NCI-H82 treated with DMSO at 0.1 percent for 48 hours (cell line): ENCODE measurements around the gene MTARC2.

Experiments used
- DNase-seq: peaks from one replicate; lab custom pipeline; 2025; ENCODE audit not compliant: unreplicated experiment; lab: John Stamatoyannopoulos, UW

Gene MTARC2

DNA sequence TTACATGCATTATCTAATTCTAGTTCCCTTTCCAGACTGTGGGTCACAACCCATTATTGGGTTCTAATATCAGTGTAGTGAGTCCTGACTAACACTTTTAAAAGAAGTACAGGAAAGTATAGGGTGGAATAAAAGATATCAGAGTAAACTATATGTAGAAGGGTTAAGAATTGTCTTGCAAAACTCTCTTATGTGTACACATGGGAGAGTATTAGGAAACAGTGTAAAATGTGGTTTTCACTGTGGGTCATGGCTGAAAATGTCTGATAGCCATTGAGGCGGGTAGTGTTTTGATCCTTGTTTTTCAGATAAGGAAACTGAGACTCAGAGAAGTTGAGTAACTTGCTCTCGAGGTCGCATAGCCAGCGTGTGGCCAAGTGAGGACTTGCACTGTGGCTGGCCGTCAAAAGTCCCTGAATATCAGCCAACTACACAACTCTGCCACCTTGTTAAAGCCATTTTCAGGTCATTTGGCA is 20.0 kb downstream of the MTARC2 start:
- no peak for DNase-seq

- no peak for DNase-seq
Measured at GRCh38 chr1:220769205-220769604, 21.1 kb downstream of the MTARC2 start.

- DNase-seq = no peak
Measured at GRCh38 chr1:220770245-220770913, 22.3 kb downstream of the MTARC2 start.

GRCh38 chr1:220772846-220773245 is 24.7 kb downstream of the MTARC2 start:
- no peak for DNase-seq

DNA sequence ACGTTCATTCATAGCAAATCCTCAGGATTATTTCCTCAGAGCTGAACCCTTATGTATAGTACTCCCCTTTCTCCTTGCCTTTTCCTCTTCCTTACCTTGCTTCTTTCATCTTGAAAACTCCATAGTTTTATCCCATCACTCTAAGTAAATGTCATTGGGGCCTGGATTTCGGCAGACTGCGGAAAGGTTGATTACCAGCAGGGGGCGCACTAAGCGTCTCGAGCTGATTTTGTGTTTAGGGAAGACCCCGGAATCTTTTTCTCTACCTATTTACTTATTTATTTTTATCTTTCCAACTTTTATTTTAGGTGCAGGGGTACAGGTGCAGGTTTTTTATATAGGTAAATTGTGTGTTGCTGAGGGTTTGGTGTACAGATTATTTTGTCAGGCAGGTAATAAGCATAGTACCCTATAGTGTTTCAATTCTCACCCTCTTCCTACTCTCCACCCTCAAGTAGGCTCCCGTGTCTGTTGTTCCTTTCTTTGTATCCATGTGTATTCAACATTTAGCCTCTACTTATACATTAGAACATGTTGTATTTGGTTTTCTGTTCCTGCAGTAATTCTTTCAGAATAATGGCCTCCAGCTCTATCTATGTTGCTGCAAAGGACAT is 27.2 kb downstream of the MTARC2 start:
- peak; percentile 42 for DNase-seq

DNA sequence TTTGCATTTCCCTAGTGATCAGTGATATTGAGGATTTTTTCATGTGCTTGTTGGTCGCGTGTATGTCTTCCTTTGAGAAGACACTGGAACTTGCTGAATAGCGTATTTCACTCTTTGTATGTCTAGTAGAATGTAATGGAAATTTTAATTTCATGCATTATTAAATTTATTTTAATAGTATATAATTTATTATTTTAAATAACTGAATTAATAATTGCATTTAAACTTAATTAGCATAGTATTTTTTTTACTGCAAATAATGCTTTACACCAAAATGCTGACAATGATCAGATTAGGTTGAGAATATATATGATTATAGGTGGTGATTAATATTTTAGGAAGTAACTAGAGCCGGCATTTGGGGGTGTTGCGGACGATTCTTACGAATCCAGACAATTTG is 28.1 kb downstream of the MTARC2 start:
- DNase-seq = no peak

- peak; percentile 71 for DNase-seq
Measured at GRCh38 chr1:220776720-220777326, 28.7 kb downstream of the MTARC2 start.

GRCh38 chr1:220783453-220783852 is 35.3 kb downstream of the MTARC2 start:
- DNase-seq = no peak

DNA sequence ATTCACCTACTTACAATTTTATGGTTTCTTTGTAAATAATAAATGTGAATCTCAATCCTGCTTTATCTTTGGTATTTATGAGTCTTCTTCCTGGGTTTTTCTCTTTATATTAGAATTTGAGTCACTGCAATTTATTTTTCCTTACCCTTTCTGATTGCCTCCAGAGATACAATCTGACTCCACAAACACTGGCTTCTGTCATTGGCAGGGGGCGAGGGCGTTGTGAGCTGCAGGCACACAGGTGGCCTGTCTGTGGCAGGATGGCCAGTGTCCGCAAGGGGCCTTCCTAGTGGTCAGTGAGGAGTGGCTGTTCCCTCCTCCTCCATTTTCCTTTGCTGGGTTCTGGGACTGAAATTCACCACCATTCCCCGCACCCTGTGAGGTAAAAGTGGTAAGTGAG is 36.6 kb downstream of the MTARC2 start:
- no peak for DNase-seq

- no peak for DNase-seq
Measured at GRCh38 chr1:220785166-220786056, 37.3 kb downstream of the MTARC2 start.

DNA sequence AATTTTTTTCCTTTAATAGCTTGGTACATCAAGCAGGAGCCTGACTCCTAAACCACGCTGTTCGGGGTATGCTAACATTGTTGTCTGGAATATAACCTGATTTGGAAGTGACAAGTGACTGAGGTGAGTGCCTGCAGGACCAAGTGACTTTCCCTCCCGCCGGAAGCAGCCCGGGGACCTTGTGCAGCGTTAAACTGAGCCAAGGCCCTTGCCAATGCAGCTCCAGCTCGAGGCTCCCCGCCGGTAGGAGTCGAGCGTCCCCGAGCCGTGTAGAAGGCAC is 37.9 kb downstream of the MTARC2 start:
- no peak for DNase-seq

DNA sequence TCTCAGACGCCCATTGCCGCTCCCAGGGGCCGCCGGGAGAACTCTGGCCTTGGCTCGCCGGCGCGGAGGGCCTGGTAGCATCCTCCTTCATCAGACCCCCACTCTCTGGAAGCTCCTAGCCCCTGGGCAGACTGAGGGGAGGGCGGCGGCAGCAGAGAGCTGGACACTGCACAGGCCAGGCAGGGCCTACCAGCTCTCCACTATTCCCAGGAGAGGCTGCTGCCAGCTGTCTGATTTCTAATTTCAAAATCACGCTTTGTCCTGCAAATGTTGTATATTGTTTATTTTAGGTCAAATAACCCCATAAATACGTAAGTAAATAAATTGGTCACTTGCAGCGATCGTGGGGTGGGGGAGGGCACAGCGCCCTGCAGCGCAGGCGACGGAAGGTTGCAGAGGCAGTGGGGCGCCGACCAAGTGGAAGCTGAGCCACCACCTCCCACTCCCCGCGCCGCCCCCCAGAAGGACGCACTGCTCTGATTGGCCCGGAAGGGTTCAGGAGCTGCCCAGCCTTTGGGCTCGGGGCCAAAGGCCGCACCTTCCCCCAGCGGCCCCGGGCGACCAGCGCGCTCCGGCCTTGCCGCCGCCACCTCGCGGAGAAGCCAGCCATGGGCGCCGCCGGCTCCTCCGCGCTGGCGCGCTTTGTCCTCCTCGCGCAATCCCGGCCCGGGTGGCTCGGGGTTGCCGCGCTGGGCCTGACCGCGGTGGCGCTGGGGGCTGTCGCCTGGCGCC is 38.4 kb downstream of the MTARC2 start, which contains the start of gene MTARC1:
Gene MTARC1 (plus strand): TSS at position 577 of the 732 bp plus-strand sequence. CDS start 32 bp downstream, at position 609.
- DNase-seq = peak; percentile 7

DNA sequence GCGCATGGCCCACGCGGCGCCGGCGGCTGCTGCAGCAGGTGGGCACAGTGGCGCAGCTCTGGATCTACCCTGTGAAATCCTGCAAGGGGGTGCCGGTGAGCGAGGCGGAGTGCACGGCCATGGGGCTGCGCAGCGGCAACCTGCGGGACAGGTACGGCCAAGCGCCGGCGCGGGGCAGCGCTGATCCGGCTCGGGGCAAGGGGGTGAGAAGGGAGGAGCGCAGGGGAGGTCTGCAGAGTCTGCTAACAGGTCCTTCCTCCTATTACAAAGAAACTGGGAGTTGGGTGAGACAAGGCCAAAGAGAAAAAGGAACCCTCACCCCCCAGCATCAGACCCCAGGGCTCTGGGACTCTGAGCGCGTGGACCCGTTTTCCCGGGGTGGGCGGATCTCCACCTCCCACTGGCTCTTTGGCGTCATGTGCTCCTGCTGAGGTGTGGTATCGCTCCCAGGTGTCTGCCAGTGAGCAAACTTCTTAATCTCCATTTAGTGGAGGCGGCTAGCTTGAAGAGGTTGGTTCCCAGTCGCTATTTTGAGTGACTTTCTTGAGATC is 39.0 kb downstream of the MTARC2 start:
- no peak for DNase-seq

DNA sequence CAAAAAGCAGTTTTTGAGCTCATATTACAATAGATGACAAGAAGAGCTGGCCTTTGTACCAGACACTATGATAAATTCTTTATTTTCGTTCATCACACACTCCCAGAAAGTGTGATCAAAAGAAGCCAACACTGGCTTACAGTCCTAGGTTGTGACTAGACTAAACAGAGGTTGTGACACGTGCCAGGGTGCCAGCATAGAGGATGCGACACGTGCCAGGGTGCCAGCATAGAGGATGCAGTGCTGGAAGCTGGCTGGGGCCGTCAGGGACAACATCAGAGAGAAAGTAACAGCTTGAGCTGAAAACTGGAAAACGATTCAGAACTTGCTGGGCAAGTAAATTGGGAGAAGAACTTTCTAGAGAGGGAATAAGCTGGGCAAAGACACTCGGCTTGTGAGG is 40.8 kb downstream of the MTARC2 start:
- no peak for DNase-seq

- DNase-seq = no peak
Measured at GRCh38 chr1:220789532-220790147, 41.5 kb downstream of the MTARC2 start.

- no peak for DNase-seq
Measured at GRCh38 chr1:220791285-220791684, 43.2 kb downstream of the MTARC2 start.

DNA sequence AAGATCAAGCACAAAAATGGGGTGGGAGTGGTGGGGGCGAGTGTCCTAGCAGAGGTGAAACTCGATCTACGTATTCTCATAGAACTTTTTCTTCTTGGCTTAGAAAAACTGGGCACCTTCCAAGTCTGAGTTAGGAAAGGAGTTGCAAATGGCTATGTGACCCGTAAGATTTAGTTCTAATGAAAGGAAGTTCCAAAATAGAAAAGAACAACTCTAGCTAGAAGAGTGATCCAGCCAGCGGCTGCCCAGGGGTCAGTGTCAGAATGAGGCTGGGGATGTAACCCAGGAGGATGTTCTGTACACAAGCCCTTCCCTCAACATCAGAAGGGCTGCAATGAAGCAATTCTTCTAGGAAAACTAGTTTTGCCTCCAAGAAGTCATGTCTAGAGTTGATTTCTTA is 43.8 kb downstream of the MTARC2 start:
- DNase-seq = no peak

GRCh38 chr1:220796530-220796929 is 48.4 kb downstream of the MTARC2 start:
- no peak for DNase-seq

GRCh38 chr1:220797044-220797443 is 48.9 kb downstream of the MTARC2 start:
- no peak for DNase-seq

DNA sequence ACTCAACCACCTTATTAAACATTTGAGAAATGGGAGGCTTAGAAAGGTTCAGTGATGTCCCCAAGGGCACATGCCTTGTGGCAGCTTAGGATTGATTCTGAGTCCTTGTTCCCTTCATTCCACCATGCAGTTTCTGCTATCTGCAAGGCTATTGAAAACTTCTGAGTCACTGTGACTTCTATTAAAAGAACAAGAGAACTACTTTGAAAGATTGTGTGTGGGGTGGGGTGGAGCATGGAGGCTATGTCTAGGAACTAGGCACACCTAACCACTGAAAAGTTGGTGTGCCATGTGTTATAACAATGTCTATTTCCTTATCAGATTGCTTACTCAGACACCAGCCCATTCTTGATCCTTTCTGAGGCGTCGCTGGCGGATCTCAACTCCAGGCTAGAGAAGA is 49.4 kb downstream of the MTARC2 start:
- no peak for DNase-seq
